Measurements from ENCODE around the gene CTTN. TPM values are rescaled to one million over a fixed set of nuclear protein-coding genes. Genes with fewer than 3 reads are reported as not detected.

CTTN gene
- total and polyA plus RNA-seq, 2 of the 8 experiments (the other 6 are each of a cell fraction or from before 2014, with no cell fraction given), result 84.6 to 216 TPM

GRCh38 chr11:70377645-70378044 lies 20.7 kb upstream of the CTTN start:
- no peak overlapping the region for H3K18ac ChIP-seq (ENCODE audit: extremely low read depth, low read length)
- no peak overlapping the region for H3K4me2 ChIP-seq (ENCODE audit: insufficient read depth in 1 of 2, low read depth in 2 of 2, low read length in 2 of 2)
- H2BK5ac ChIP-seq (ENCODE audit: low read depth, low read length), result no peak overlapping the region
- H3K79me1 ChIP-seq (ENCODE audit: low read depth, low read length), result no peaks in the 10 kb centered on the region
- H4K20me1 ChIP-seq (replicated peaks in 1 of 2; ENCODE audit: control insufficient read depth in 1 of 2, insufficient read depth in 2 of 2, low read length in 2 of 2), result peaks cover 1 to 8% of the 10 kb centered on the region in 2 experiments
- no peak overlapping the region for H4K91ac ChIP-seq (replicated peaks; ENCODE audit: insufficient read length, low read length)
- no peak overlapping the region for H2BK20ac ChIP-seq (ENCODE audit: low read length)
- H3K9me3 ChIP-seq (ENCODE audit: insufficient read depth in 2 of 2, low read depth in 1 of 2, low read length in 1 of 2), result no peaks in the 10 kb centered on the region
- H2BK15ac ChIP-seq (ENCODE audit: low read length), result no peak overlapping the region
- H3K27ac ChIP-seq (ENCODE audit: low read depth, low read length), result no peak overlapping the region
- peaks cover 11 to 65% (median 32%) of the 10 kb centered on the region in 4 experiments for H3K36me3 ChIP-seq (ENCODE audit: control insufficient read depth in 2 of 4, insufficient read depth in 4 of 4, low read length in 3 of 4)
- no peak overlapping the region for H3K56ac ChIP-seq (replicated peaks; ENCODE audit: insufficient read length, low read depth, low read length)
- H2AK5ac ChIP-seq (ENCODE audit: low read depth, low read length), result no peak overlapping the region
- H2AFZ ChIP-seq (ENCODE audit: low read length), result no peak overlapping the region
- no peak overlapping the region for H2BK12ac ChIP-seq (ENCODE audit: low read depth, low read length)
- no peak overlapping the region for H3K14ac ChIP-seq (ENCODE audit: insufficient read length)
- no peak overlapping the region for H3K4ac ChIP-seq (replicated peaks; ENCODE audit: insufficient read length, low read depth, low read length)
- H3K9ac ChIP-seq (replicated peaks in 1 of 4; ENCODE audit: extremely low read depth in 1 of 4, low read depth in 3 of 4, low read length in 3 of 4), result no peak overlapping the region
- H2BK120ac ChIP-seq (replicated peaks; ENCODE audit: low read depth, low read length), result no peak overlapping the region
- H3K79me2 ChIP-seq (ENCODE audit: control insufficient read depth in 1 of 2, insufficient read depth in 2 of 2, low read length in 2 of 2), result no peaks in the 10 kb centered on the region
- H3K27me3 ChIP-seq (replicated peaks in 1 of 4; ENCODE audit: control insufficient read depth in 3 of 4, extremely low read depth in 1 of 4, insufficient read depth in 3 of 4, low read length in 3 of 4), result no peaks in the 10 kb centered on the region
- ChIA-PET POLR2A (ENCODE audit: partially characterized antibody) (interaction anchor here (0.9 to 1.4 kb wide), 2 partner anchors 10 to 24 kb away, joined by 3 to 5 read pairs; no protein-coding TSS in a partner anchor), CTCF (ENCODE audit: partially characterized antibody) (interaction anchor here (0.6 to 2.5 kb wide), 8 partner anchors 10 to 402 kb away, joined by 3 to 15 read pairs (median 4); partner anchors contain the start of gene CTTN)
- no peak overlapping the region for H3K23ac ChIP-seq (ENCODE audit: insufficient read length)
- H4K5ac ChIP-seq (ENCODE audit: insufficient read length, low read depth, low read length), result no peak overlapping the region
- no peak overlapping the region for H4K8ac ChIP-seq (ENCODE audit: extremely low read depth, insufficient read depth, low read length)
- no peaks in the 10 kb centered on the region for H3K23me2 ChIP-seq (ENCODE audit: low read depth, low read length)
- peaks cover 0 to 8% (median 3%) of the 10 kb centered on the region in 4 experiments; a peak in 3 of 7 replicates for H3K4me1 ChIP-seq (replicated peaks in 1 of 4; ENCODE audit: control insufficient read depth in 3 of 4, insufficient read depth in 4 of 4, low read length in 3 of 4)
- no peak overlapping the region for H3K4me3 ChIP-seq (ENCODE audit: extremely low read depth in 1 of 4, insufficient read depth in 2 of 4, low read depth in 3 of 4, low read length in 4 of 4)
- 90% methylated on average over 8 of the region's 8 CpGs; no CpG with 5 or more reads in 1 of the 2 experiments for WGBS, 2 experiments (ENCODE audit: extremely low coverage in 1 of 2, insufficient coverage in 1 of 2, insufficient read length in 1 of 2, insufficient replicate concordance in 2 of 2, low coverage in 1 of 2, low lambda C conversion rate in 2 of 2, missing lambda C conversion rate in 1 of 2)
- DNase-seq (ENCODE audit: low read depth in 1 of 2, low spot score in 2 of 2) (no peak), FAIRE-seq (no peak)
- TF ChIP-seq RAD21 (IDR thresholded peaks at IDR 0.05 in 1 of 2, conservative IDR thresholded peaks at IDR 0.05 in 1 of 2; ENCODE audit: low read depth in 2 of 2, low read length in 2 of 2) (no peak), CBX8 (IDR thresholded peaks at IDR 0.05; ENCODE audit: borderline replicate concordance, low read depth, low read length) (no peak), CHD2 (IDR thresholded peaks at IDR 0.05; ENCODE audit: low read length) (no peak), RNF2 (IDR thresholded peaks at IDR 0.05; ENCODE audit: borderline replicate concordance, low read depth, low read length, missing control alignments, poor library complexity, severe bottlenecking) (no peak), ZNF274 (IDR thresholded peaks at IDR 0.05; ENCODE audit: borderline replicate concordance, extremely low read depth, low read length) (no peak), PHF8 (conservative IDR thresholded peaks at IDR 0.05; ENCODE audit: low read depth, low read length) (no peak), TEAD4 (IDR thresholded peaks at IDR 0.05; ENCODE audit: low read depth, low read length) (no peak), TBP (IDR thresholded peaks at IDR 0.05; ENCODE audit: low read depth, low read length) (no peak), SAP30 (IDR thresholded peaks at IDR 0.05; ENCODE audit: insufficient read depth, insufficient replicate concordance, low read length) (no peak), POLR2AphosphoS5 (IDR thresholded peaks at IDR 0.05; ENCODE audit: low read depth, low read length) (no peak), POLR2A (IDR thresholded peaks at IDR 0.05; ENCODE audit: control extremely low read depth in 1 of 2, low read depth in 2 of 2, low read length in 2 of 2) (no peak), KDM1A (IDR thresholded peaks at IDR 0.05; ENCODE audit: borderline replicate concordance, low read length) (no peak)
- TF ChIP-seq, protein P1, sequence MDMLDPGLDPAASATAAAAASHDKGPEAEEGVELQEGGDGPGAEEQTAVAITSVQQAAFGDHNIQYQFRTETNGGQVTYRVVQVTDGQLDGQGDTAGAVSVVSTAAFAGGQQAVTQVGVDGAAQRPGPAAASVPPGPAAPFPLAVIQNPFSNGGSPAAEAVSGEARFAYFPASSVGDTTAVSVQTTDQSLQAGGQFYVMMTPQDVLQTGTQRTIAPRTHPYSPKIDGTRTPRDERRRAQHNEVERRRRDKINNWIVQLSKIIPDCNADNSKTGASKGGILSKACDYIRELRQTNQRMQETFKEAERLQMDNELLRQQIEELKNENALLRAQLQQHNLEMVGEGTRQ (IDR thresholded peaks at IDR 0.05; ENCODE audit: low read length), result no peak

All from H1 (cell line).